NCI-H69 (cell line): ENCODE data around the gene PNPT1.

Source experiments
- DNase-seq: peaks from one replicate; lab custom pipeline; 2025; lab: John Stamatoyannopoulos, UW

Gene PNPT1

GRCh38 chr2:55668956-55669355 lies 24.7 kb downstream of the PNPT1 start:
- no peak for DNase-seq

- no peak for DNase-seq
Observed at GRCh38 chr2:55653255-55653654, 40.4 kb downstream of the PNPT1 start.

- DNase-seq: no peak
Observed at GRCh38 chr2:55649211-55649610, 44.4 kb downstream of the PNPT1 start.

GRCh38 chr2:55636831-55637230 lies 56.8 kb downstream of the PNPT1 start:
- DNase-seq: no peak

- DNase-seq: no peak
Observed at GRCh38 chr2:55628931-55629330, 64.7 kb downstream of the PNPT1 start.

- no peak for DNase-seq
Observed at GRCh38 chr2:55627915-55628314, 65.7 kb downstream of the PNPT1 start.

- no peak for DNase-seq
Observed at GRCh38 chr2:55621802-55622201, 71.8 kb downstream of the PNPT1 start.

GRCh38 chr2:55620123-55620779 lies 73.4 kb downstream of the PNPT1 start:
- DNase-seq: peak; percentile 24

- peak; percentile 59 for DNase-seq
Observed at GRCh38 chr2:55618275-55619055, 75.2 kb downstream of the PNPT1 start.

- DNase-seq: peak; percentile 38
Observed at GRCh38 chr2:55618025-55618274, 75.7 kb downstream of the PNPT1 start.

- peak; percentile 98 for DNase-seq
Observed at GRCh38 chr2:55617175-55618024, 76.2 kb downstream of the PNPT1 start, which contains the start of gene PPP4R3B. PPP4R3B (minus strand) TSS chr2:55617622; CDS start chr2:55617285, 337 bp downstream.

GRCh38 chr2:55616551-55617174 lies 77.0 kb downstream of the PNPT1 start:
- DNase-seq: peak; percentile 58

GRCh38 chr2:55611997-55612396 lies 81.6 kb downstream of the PNPT1 start:
- no peak for DNase-seq

GRCh38 chr2:55610954-55611743 lies 82.5 kb downstream of the PNPT1 start:
- no peak for DNase-seq

GRCh38 chr2:55609938-55610578 lies 83.6 kb downstream of the PNPT1 start:
- DNase-seq: no peak

- DNase-seq: no peak
Observed at GRCh38 chr2:55609193-55609794, 84.3 kb downstream of the PNPT1 start.

GRCh38 chr2:55607717-55608116 lies 85.9 kb downstream of the PNPT1 start:
- DNase-seq: no peak

- no peak for DNase-seq
Observed at GRCh38 chr2:55604027-55604565, 89.5 kb downstream of the PNPT1 start.

GRCh38 chr2:55601849-55602248 lies 91.8 kb downstream of the PNPT1 start:
- no peak for DNase-seq

GRCh38 chr2:55598056-55598795 lies 95.4 kb downstream of the PNPT1 start:
- no peak for DNase-seq
